Skeletal muscle tissue (tissue), 4 donors: ENCODE data around the gene ALDH3B1. TPM values are rescaled to one million over a fixed set of nuclear protein-coding genes. Genes with fewer than 3 reads are reported as not detected.

Experiments used
- H3K27ac ChIP-seq: one replicate; pipeline ENCODE4 v1.7.0; 2013; ENCODE audit warnings: mild to moderate bottlenecking, low read depth, low read length, inconsistent platforms
- H3K27me3 ChIP-seq, 3 donors: one replicate each; pipeline ENCODE4 v1.7.0; 2013; ENCODE audit warnings: low read length in 3 of 3; ENCODE audit not compliant: control insufficient read depth in 3 of 3, insufficient read depth in 3 of 3
- H3K36me3 ChIP-seq, 3 donors: one replicate each; pipeline ENCODE4 v1.7.0; 2013; ENCODE audit warnings: low read length in 3 of 3; ENCODE audit not compliant: control insufficient read depth in 3 of 3, insufficient read depth in 3 of 3
- H3K4me1 ChIP-seq, 3 donors: one replicate each; pipeline ENCODE4 v1.7.0; 2013; ENCODE audit warnings: low read length in 3 of 3, mild to moderate bottlenecking in 3 of 3; ENCODE audit not compliant: control insufficient read depth in 3 of 3, insufficient read depth in 3 of 3
- H3K4me3 ChIP-seq, 3 donors: one replicate each; pipeline ENCODE4 v1.7.0; 2013; ENCODE audit warnings: low read length in 3 of 3
- H3K9ac ChIP-seq, 3 donors: one replicate each; pipeline ENCODE4 v1.7.0; 2013; ENCODE audit warnings: low read length in 3 of 3, mild to moderate bottlenecking in 3 of 3, moderate library complexity in 2 of 3, low read depth in 1 of 3
- H3K9me3 ChIP-seq, 3 donors: one replicate each; pipeline ENCODE4 v1.7.0; 2013; ENCODE audit warnings: low read length in 3 of 3; ENCODE audit not compliant: control insufficient read depth in 3 of 3
- total RNA-seq: library from RNA; depleted of rRNA; stranded (reverse); fragments of >200 nt; gene quantifications from one replicate; pipeline ENCODE4 v1.2.3, GENCODE V29; 2014
- donor health status: Osteomylitis.

Gene ALDH3B1
- total RNA-seq, 1 donor from 2014 or later: 2.6 TPM

DNA sequence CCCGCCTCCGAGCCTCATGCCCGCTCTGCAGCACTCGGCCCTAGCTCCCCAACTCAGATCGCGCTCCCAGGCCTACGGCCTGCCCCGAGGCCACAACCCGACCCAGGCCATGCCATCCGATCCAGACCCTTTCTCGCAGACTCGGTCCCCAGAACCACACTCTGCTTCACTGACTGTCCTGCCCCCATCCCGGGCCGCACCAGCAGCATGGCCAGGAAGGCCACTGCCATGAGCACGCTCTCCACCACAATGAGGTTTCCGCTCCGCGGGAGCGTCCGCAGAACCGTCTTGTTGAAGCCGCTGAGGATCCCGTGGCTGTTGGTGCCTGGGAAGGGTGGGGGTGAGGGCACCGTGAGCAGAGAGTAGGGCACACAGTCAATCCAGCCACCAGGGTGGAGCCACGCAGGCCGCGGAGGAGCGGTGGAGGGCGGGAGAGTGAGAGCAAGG, 12.6 kb upstream of the ALDH3B1 start:
- Histone ChIP-seq H3K4me1 (no peaks in the 10 kb centered on the region), H3K27ac (no peak overlapping the region), H3K9me3 (no peaks in the 10 kb centered on the region)

DNA sequence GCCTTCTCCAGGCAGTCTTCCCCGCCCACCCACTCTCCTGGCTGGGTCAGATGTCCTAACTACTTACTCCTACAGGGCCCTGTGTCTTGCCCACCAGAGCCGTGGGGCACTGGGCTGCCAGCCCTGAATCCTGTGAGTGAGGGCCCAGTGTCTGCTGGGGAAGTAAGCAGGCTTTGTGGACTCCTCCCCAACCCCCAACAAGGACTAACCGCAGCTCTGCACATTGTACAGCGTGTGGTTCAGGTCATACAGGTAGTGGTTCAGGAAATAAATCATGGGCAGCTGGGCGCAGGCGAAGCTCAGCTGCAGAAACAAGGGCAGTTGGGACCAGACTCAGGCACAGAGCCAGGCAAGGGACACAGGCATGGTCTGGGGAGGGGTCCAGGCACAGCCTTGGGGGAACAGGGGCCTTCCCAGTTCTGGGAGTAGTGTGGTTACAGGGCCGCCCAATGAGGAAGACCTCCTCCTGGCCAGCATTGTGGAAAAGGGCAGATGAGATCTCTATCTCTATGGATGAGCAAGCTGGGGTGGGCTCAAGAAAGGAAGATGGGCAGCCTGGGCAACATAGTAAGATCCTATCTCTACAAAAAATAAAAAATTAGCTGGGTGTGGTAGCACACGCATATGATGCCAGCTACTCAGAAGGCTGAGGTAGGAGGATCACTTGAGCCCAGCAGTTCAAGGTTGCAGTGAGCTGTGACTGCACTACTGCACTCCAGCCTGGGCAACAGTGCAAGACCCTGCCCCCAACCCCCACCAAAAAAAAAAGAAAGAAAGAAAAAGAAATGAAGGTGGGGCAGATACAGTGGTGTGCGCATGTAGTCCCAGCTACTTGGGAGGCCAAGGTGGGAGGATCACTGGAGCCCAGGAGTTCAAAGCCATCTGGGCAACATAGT, 11.7 kb upstream of the ALDH3B1 start:
- no peaks in the 10 kb centered on the region for H3K9me3 ChIP-seq

More for the DNA sequence above, 12.6 kb upstream of the ALDH3B1 start:
- Histone ChIP-seq H3K9ac (no peak overlapping the region), H3K27me3 (no peaks in the 10 kb centered on the region), H3K4me3 (no peak overlapping the region), H3K36me3 (no peaks in the 10 kb centered on the region)

DNA sequence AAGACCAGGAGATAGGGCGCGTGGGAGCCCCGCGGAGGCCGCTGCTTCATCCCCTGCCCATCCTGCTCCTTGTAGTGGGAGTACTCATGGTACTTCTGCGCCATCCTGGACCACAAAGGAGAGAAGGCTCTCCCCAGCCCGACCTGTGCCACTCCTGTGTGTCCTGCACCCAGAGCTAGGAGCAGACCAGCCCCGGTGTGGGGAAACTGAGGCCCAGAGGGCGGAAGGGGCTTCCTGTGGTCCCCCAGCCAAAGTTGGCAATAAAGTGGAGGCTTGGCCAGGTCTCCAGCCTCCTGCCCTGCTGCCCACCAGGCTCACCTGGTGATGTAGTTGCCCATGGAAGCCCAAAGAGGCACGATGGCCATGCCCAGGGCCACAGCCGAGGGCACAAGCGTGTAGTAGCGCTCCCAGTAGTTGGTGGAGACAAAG, 10.9 kb upstream of the ALDH3B1 start:
- H3K4me1 ChIP-seq: peaks cover under 1 to 2% (median 2%) of the 10 kb centered on the region in 3 donors
- H3K36me3 ChIP-seq: no peaks in the 10 kb centered on the region
- no peak overlapping the region for H3K4me3 ChIP-seq
- H3K9ac ChIP-seq: no peak overlapping the region
- no peak overlapping the region for H3K27ac ChIP-seq
- H3K27me3 ChIP-seq: peaks cover 0 to 7% (median 4%) of the 10 kb centered on the region in 3 donors
- no peaks in the 10 kb centered on the region for H3K9me3 ChIP-seq

More for the DNA sequence above, 11.7 kb upstream of the ALDH3B1 start:
- no peaks in the 10 kb centered on the region for H3K36me3 ChIP-seq
- no peak overlapping the region for H3K9ac ChIP-seq
- no peak overlapping the region for H3K27ac ChIP-seq
- H3K4me3 ChIP-seq: no peak overlapping the region
- peaks cover 0 to 5% (median 4%) of the 10 kb centered on the region in 3 donors for H3K27me3 ChIP-seq
- no peaks in the 10 kb centered on the region for H3K4me1 ChIP-seq

DNA sequence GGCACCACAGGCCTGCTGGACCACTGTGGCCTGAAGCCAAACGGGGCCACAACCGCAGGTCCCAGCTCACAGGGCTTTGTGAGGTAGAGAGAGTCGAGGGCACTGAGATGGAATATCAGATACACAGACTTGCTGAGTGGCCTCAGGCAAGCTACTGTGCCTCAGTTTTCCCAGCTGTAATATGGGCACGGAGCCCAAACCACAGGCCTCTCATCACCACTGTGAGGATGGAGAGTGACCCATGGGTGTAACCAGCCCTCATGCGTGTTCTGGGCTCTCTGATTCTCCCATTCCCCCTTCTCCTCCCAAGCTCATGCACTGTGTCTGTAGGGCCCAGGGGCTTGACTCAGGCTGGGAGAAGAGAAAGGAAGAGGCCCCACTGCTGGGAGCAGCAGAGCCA, 10.4 kb upstream of the ALDH3B1 start:
- no peak overlapping the region for H3K4me3 ChIP-seq
- H3K9me3 ChIP-seq: no peaks in the 10 kb centered on the region
- no peak overlapping the region for H3K27ac ChIP-seq
- H3K4me1 ChIP-seq: peaks cover 3 to 6% (median 6%) of the 10 kb centered on the region in 3 donors
- peaks cover 0 to 12% (median 4%) of the 10 kb centered on the region in 3 donors for H3K27me3 ChIP-seq
- H3K36me3 ChIP-seq: no peaks in the 10 kb centered on the region
- no peak overlapping the region for H3K9ac ChIP-seq

DNA sequence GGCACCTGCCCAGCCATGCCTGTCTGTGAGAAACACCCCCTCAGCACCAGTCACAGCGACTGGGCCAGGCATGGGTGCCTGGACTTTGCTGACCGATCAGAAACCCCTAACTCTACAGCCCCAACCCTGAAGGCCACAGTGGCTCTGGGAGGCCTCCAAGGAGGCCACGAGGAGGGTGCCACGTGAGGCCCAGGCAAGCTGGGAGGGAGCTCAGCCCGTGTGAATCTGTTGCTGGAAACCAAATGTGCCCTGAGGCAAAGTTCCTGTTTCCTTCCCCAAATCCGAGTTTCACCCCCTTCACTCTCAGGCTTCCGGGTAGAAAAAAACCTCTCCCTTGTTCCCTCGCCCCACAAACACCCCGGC, 7.6 kb upstream of the ALDH3B1 start:
- Histone ChIP-seq H3K36me3 (no peaks in the 10 kb centered on the region), H3K27me3 (peaks cover 0 to 14% (median 4%) of the 10 kb centered on the region in 3 donors), H3K9me3 (no peaks in the 10 kb centered on the region), H3K9ac (peak overlapping the region in 1 of 3 donors; percentile 16), H3K4me1 (peaks cover 3 to 7% (median 6%) of the 10 kb centered on the region in 3 donors), H3K4me3 (peak overlapping the region in 1 of 3 donors; percentile 65), H3K27ac (no peak overlapping the region)

DNA sequence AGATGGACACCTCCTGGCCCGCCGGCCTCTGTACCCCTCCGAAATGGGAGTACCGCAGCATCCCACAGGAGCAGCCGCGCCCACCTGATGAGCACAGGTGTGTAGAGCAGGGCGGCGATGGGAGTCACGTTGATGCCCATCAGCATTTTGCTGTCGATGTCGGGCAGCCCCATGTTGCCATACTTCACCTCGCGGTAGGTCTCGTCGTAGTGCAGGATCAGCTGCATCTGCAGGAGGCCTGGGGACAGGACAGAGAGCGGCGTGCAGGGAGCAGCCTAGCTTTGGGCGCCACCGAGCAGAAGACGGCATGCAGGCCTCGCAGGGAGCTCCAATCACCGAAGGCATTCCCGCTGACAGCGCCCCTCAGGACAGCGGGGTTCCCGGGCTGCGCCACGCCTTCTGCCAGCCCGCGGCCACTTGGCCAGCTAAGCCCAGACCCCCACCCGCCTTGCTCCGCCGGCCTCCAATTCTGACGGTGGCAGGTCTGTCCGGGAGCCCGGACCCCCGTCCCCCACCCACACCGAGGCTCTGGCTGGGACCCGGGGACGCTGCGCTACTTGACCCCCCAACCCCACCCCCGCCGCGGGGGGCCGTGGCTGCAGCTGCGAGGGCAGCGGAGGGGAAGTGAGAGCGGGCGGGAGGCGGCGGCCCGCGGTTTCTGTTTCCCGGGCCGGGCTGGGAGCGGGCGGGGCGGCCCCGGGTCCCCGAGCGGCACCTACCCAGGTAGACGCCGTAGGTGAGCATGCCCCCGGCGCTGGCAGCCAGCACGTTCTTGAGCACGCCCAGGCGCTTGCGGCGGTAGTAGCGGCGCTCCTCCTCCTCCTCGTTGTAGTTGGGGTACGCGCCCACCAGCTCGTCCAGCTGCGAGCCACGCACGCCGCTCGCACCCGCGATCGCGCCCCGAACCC, 6.9 kb upstream of the ALDH3B1 start:
- Histone ChIP-seq H3K27me3 (peaks cover 0 to 14% (median 4%) of the 10 kb centered on the region in 3 donors), H3K36me3 (no peaks in the 10 kb centered on the region), H3K9me3 (no peaks in the 10 kb centered on the region), H3K4me3 (peak overlapping the region in 2 of 3 donors; percentile 63 to 65), H3K9ac (no peak overlapping the region), H3K27ac (no peak overlapping the region), H3K4me1 (peaks cover 3 to 7% (median 6%) of the 10 kb centered on the region in 3 donors)

DNA sequence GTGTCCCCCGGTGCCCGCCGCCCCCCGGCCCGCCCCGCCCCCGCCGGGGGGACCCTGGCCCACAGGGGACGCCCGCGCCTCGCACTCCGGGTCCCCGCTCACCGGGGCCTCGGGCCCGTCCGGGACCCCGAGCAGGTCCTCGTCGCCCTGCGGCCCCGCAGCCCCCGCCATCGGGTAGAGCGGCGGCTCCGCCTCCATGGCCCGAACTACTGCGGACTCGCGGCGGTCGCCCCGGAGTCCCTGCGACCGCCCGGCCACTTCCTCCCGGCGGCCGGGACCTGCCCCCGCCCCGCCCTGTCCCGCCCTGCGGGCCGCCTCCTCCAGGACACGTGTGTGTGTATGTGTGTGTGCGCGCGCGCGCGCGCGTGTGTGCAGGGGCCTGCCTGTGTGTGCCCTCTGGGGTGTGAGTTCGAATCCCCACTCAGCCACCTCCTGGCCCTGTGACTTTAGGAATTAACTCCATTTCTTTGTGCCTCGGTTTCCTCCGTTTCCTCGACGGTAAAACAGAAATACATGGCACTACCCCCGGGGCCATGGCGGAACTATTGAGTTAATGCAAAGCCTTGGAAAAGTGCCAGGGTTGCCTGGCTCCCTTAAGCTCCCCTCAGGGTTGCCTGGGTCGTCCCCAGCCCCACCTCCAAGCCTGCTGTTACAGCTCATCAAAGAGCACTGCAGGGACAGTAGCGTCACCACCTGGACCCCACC, 6.1 kb upstream of the ALDH3B1 start, which contains the start of gene UNC93B1:
TSS of gene UNC93B1 (minus strand) at position 252 of the 705 bp plus-strand sequence. CDS start at position 198, 54 bp downstream.
- Histone ChIP-seq H3K4me3 (peak within 1 kb of the TSS; percentile 59 to 65 (median 63)), H3K27ac (no peak within 1 kb of the TSS), H3K4me1 (peaks cover 3 to 7% (median 6%) of the 10 kb centered on the region in 3 donors), H3K9ac (peak within 1 kb of the TSS in 1 of 3 donors; percentile 54), H3K36me3 (no peaks in the 10 kb centered on the region), H3K9me3 (no peaks in the 10 kb centered on the region), H3K27me3 (peaks cover 0 to 14% (median 4%) of the 10 kb centered on the region in 3 donors)

DNA sequence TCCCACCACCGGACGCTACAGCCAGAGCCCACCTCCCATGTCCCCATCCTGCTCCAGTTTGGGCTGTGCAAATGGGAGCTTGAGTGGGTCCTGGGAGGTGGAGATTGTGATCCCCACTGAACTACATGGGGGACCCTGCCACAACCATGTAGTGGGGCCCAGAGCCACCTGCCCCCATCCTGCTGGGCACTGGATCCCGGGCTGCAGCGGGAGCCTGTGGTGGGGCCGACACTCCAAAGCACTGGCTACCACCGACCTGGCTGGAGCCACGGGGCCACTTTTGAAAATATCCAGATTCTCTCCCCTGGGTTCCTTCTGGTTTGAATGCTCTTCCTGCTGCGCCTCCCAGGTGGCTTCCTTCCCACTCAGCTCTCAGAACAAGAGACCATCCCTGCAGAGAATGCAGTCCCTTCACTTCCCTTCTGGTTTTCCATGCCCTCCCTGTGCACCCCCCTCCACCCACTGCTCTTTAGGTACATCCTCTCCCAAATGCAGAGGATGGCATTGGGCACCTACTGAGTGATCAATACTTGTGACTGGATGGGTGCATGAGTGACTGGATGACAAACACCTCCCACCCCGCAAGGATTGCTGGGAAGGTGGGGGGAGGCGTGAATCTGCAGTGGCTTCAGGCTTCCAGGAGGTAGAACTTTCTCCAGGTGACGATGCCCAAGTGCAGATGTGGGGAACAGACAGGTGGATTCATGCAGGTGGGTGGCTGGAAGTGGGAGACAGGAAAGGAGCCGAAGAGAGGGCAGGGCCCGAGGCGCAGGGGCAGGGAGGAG, 5.4 kb upstream of the ALDH3B1 start:
- no peak overlapping the region for H3K27ac ChIP-seq
- H3K9me3 ChIP-seq: no peaks in the 10 kb centered on the region
- peak overlapping the region; percentile 59 to 63 (median 63) for H3K4me3 ChIP-seq
- H3K27me3 ChIP-seq: peaks cover 0 to 14% (median 4%) of the 10 kb centered on the region in 3 donors
- peak overlapping the region in 1 of 3 donors; percentile 54 for H3K9ac ChIP-seq
- H3K36me3 ChIP-seq: no peaks in the 10 kb centered on the region
- peaks cover 3 to 8% (median 7%) of the 10 kb centered on the region in 3 donors for H3K4me1 ChIP-seq
